ENCODE results near the gene ALDH3A1.

ALDH3A1 gene

GRCh38 chr17:19759568-19760549 is 11.8 kb upstream of the ALDH3A1 start:
- DNase-seq (ENCODE audit: low read depth): no peak

GRCh38 chr17:19757536-19758180 is 9.6 kb upstream of the ALDH3A1 start:
- DNase-seq (ENCODE audit: low read depth): no peak

- DNase-seq (ENCODE audit: low read depth): no peak
Measured at GRCh38 chr17:19756546-19756945, 8.4 kb upstream of the ALDH3A1 start.

- no peak for DNase-seq (ENCODE audit: low read depth)
Measured at GRCh38 chr17:19755821-19756510, 7.9 kb upstream of the ALDH3A1 start.

GRCh38 chr17:19755392-19755791 is 7.3 kb upstream of the ALDH3A1 start:
- no peak for DNase-seq (ENCODE audit: low read depth)

GRCh38 chr17:19753661-19754463 is 5.8 kb upstream of the ALDH3A1 start:
- DNase-seq (ENCODE audit: low read depth): no peak

GRCh38 chr17:19753051-19753509 is 5.0 kb upstream of the ALDH3A1 start:
- no peak for DNase-seq (ENCODE audit: low read depth)

GRCh38 chr17:19752216-19753050 is 4.3 kb upstream of the ALDH3A1 start:
- no peak for DNase-seq (ENCODE audit: low read depth)

GRCh38 chr17:19750835-19751234 is 2.7 kb upstream of the ALDH3A1 start:
- no peak for DNase-seq (ENCODE audit: low read depth)

- DNase-seq (ENCODE audit: low read depth): no peak
Measured at GRCh38 chr17:19750020-19750572, 2.0 kb upstream of the ALDH3A1 start.

- DNase-seq (ENCODE audit: low read depth): no peak
Measured at GRCh38 chr17:19748807-19749193, 702 bp upstream of the ALDH3A1 start.

GRCh38 chr17:19747159-19747719 is 859 bp downstream of the ALDH3A1 start:
- DNase-seq (ENCODE audit: low read depth): no peak

GRCh38 chr17:19746517-19746916 is 1.6 kb downstream of the ALDH3A1 start:
- DNase-seq (ENCODE audit: low read depth): no peak

GRCh38 chr17:19744922-19745757 is 3.0 kb downstream of the ALDH3A1 start:
- peak; percentile 53 for DNase-seq (ENCODE audit: low read depth)

GRCh38 chr17:19744492-19744891 is 3.6 kb downstream of the ALDH3A1 start:
- no peak for DNase-seq (ENCODE audit: low read depth)

GRCh38 chr17:19743101-19744100 is 4.7 kb downstream of the ALDH3A1 start:
- no peak for DNase-seq (ENCODE audit: low read depth)

- no peak for DNase-seq (ENCODE audit: low read depth)
Measured at GRCh38 chr17:19742495-19742894, 5.6 kb downstream of the ALDH3A1 start.
